LNCAP (cell line): Measurements from ENCODE around the gene SH3BP2.

Experiments used
- CTCF ChIP-seq: fragments of 450-650 bp; IDR thresholded peaks from 2 replicates; pipeline ENCODE4 v1.5.1; 2017; ENCODE audit warnings: mild to moderate bottlenecking

The SH3BP2 gene

GRCh38 chr4:2761035-2761923 is 31.6 kb upstream of the SH3BP2 start:
- TF ChIP-seq CTCF, result no peak

- no peak for TF ChIP-seq CTCF
Measured at GRCh38 chr4:2762048-2762447, 30.8 kb upstream of the SH3BP2 start.

GRCh38 chr4:2763511-2763967 is 29.3 kb upstream of the SH3BP2 start:
- no peak for TF ChIP-seq CTCF

- TF ChIP-seq CTCF, result no peak
Measured at GRCh38 chr4:2765832-2766526, 26.9 kb upstream of the SH3BP2 start.

- no peak for TF ChIP-seq CTCF
Measured at GRCh38 chr4:2767046-2767704, 25.7 kb upstream of the SH3BP2 start.

- TF ChIP-seq CTCF, result no peak
Measured at GRCh38 chr4:2767705-2768074, 25.2 kb upstream of the SH3BP2 start.

GRCh38 chr4:2768124-2768523 is 24.8 kb upstream of the SH3BP2 start:
- TF ChIP-seq CTCF, result no peak
